Lower leg skin (tissue), 3 donors: ENCODE results near the gene CEP350.

Experiments
- POLR2A ChIP-seq, 2 donors: fragments of 450-650 bp; IDR thresholded peaks; one replicate each; pipeline ENCODE4 v1.6.1; 2016 to 2017; ENCODE audit warnings: antibody characterized with exemption in 2 of 2, mild to moderate bottlenecking in 1 of 2, moderate library complexity in 1 of 2
- TF ChIP-seq, protein P1 (sequence below), 3 donors: fragments of 450-650 bp; IDR thresholded peaks; one replicate each; pipeline ENCODE4 v1.5.1; 2016; ENCODE audit warnings: antibody characterized with exemption in 3 of 3, mild to moderate bottlenecking in 3 of 3, moderate library complexity in 2 of 3

DNA sequence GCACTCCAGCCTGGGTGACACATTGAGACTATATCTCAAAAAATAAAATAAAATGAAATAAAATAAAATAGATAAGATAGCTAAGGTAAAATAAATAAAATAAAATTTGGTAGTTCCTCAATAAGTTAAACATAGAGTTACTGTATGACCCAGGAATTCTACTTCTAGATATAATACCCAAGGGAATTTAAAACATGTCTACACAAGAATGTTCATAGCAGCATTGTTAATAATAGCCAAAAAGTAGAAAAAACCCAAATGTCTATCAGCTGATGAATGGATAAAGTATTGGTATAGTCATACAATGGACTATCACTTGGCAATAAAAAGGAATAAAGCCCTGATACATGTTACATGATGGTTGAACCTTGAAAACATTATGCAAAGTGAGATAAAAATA is 47.8 kb downstream of the CEP350 start:
- TF ChIP-seq, protein P1, sequence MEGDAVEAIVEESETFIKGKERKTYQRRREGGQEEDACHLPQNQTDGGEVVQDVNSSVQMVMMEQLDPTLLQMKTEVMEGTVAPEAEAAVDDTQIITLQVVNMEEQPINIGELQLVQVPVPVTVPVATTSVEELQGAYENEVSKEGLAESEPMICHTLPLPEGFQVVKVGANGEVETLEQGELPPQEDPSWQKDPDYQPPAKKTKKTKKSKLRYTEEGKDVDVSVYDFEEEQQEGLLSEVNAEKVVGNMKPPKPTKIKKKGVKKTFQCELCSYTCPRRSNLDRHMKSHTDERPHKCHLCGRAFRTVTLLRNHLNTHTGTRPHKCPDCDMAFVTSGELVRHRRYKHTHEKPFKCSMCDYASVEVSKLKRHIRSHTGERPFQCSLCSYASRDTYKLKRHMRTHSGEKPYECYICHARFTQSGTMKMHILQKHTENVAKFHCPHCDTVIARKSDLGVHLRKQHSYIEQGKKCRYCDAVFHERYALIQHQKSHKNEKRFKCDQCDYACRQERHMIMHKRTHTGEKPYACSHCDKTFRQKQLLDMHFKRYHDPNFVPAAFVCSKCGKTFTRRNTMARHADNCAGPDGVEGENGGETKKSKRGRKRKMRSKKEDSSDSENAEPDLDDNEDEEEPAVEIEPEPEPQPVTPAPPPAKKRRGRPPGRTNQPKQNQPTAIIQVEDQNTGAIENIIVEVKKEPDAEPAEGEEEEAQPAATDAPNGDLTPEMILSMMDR (IDR thresholded peaks at IDR 0.05): no peak
- TF ChIP-seq POLR2A (IDR thresholded peaks at IDR 0.05): no peak
